ENCODE measurements around the gene SLITRK3.
"Not testable (repeated sequence)": the region's sequence is repeated elsewhere in the genome, so short reads cannot be mapped to it uniquely, and the experiment has no call there.

GRCh38 chr3:165139918-165140317, 56.3 kb downstream of the SLITRK3 start:
- not testable (repeated sequence) for TF ChIP-seq CTCF, POLR2A (IDR thresholded peaks at IDR 0.05)
